HEK293 (cell line): Measurements from ENCODE around the gene MYH11.

Experiments
- CTCF ChIA-PET: fragments of 350-600 bp; formaldehyde crosslinking; extraction: SDS; loops from one replicate; lab custom pipeline; 2021; ENCODE audit warnings: antibody characterized with exemption; lab: Yijun Ruan, JAX
- POLR2A ChIA-PET: fragments of 300-600 bp; formaldehyde crosslinking; extraction: SDS; loops from one replicate; lab custom pipeline; 2020; ENCODE audit warnings: antibody characterized with exemption, inconsistent platforms; lab: Yijun Ruan, JAX
- H3K27ac ChIP-seq: fragments of 200-500 bp; sonication (Bioruptor generic); 2 replicates; pipeline ENCODE4 v1.5.1; 2014; ENCODE audit warnings: low read depth, low read length, control low read depth, inconsistent platforms; ENCODE audit errors: extremely low read depth
- H3K36me3 ChIP-seq, 2 experiments: fragments of 200-500 bp in 1 of 2; sonication (Bioruptor generic) in 1 of 2; 1 replicate in 1 of 2; 2 replicates in 1 of 2; pipeline ENCODE4 v1.5.1; 2014 to 2017; ENCODE audit warnings: inconsistent platforms in 2 of 2, low read length in 2 of 2; ENCODE audit not compliant: control insufficient read depth in 2 of 2, insufficient read depth in 1 of 2
- H3K4me1 ChIP-seq: fragments of 200-500 bp; sonication (Bioruptor generic); 2 replicates; pipeline ENCODE4 v1.5.1; 2014; ENCODE audit warnings: mild to moderate bottlenecking, low read length, inconsistent platforms; ENCODE audit not compliant: control insufficient read depth, insufficient read depth
- H3K4me3 ChIP-seq: 2 replicates; pipeline ENCODE4 v1.5.1; 2011; ENCODE audit warnings: low read depth, mild to moderate bottlenecking, control low read depth, low read length, moderate library complexity
- H3K9me3 ChIP-seq: fragments of 200-500 bp; sonication (Bioruptor generic); 2 replicates; pipeline ENCODE4 v1.5.1; 2014; ENCODE audit warnings: low read depth, low read length, inconsistent platforms; ENCODE audit not compliant: control insufficient read depth, insufficient read depth
- CTCF ChIP-seq: fragments of 450-650 bp; formaldehyde crosslinking; IDR thresholded peaks from 2 replicates; pipeline ENCODE4 v1.5.1; 2016; ENCODE audit warnings: missing biosample characterization, missing genetic modification characterization
- FEZF1 ChIP-seq: fragments of 450-650 bp; formaldehyde crosslinking; IDR thresholded peaks from 2 replicates; pipeline ENCODE4 v1.5.1; 2016; ENCODE audit warnings: missing biosample characterization, missing genetic modification characterization
- GFI1B ChIP-seq: fragments of 450-650 bp; formaldehyde crosslinking; IDR thresholded peaks from 2 replicates; pipeline ENCODE4 v1.5.1; 2016; ENCODE audit warnings: missing biosample characterization, missing genetic modification characterization
- KLF7 ChIP-seq: fragments of 450-650 bp; formaldehyde crosslinking; IDR thresholded peaks from 2 replicates; pipeline ENCODE4 v1.5.1; 2016; ENCODE audit warnings: missing biosample characterization, missing genetic modification characterization, borderline replicate concordance
- MZF1 ChIP-seq: fragments of 450-650 bp; formaldehyde crosslinking; IDR thresholded peaks from 2 replicates; pipeline ENCODE4 v1.5.1; 2017; ENCODE audit warnings: missing biosample characterization, missing genetic modification characterization, borderline replicate concordance
- SCRT2 ChIP-seq: fragments of 450-650 bp; formaldehyde crosslinking; IDR thresholded peaks from 2 replicates; pipeline ENCODE4 v1.5.1; 2016; ENCODE audit warnings: missing biosample characterization, missing genetic modification characterization
- WT1 ChIP-seq: fragments of 450-650 bp; formaldehyde crosslinking; IDR thresholded peaks from 2 replicates; pipeline ENCODE4 v1.5.1; 2016; ENCODE audit warnings: missing biosample characterization, missing genetic modification characterization
- ZBTB10 ChIP-seq: fragments of 450-650 bp; formaldehyde crosslinking; IDR thresholded peaks from 2 replicates; pipeline ENCODE4 v1.5.1; 2016; ENCODE audit warnings: missing biosample characterization, missing genetic modification characterization
- ZFP41 ChIP-seq: fragments of 450-650 bp; formaldehyde crosslinking; IDR thresholded peaks from 2 replicates; pipeline ENCODE4 v1.5.1; 2016; ENCODE audit warnings: missing biosample characterization, missing genetic modification characterization, borderline replicate concordance
- ZIC2 ChIP-seq: fragments of 450-650 bp; formaldehyde crosslinking; IDR thresholded peaks from 2 replicates; pipeline ENCODE4 v1.5.1; 2016; ENCODE audit warnings: missing biosample characterization, missing genetic modification characterization
- ZNF138 ChIP-seq: fragments of 450-650 bp; formaldehyde crosslinking; IDR thresholded peaks from 2 replicates; pipeline ENCODE4 v1.5.1; 2016; ENCODE audit warnings: missing biosample characterization, missing genetic modification characterization, borderline replicate concordance
- ZNF223 ChIP-seq: fragments of 450-650 bp; formaldehyde crosslinking; IDR thresholded peaks from 2 replicates; pipeline ENCODE4 v1.5.1; 2016; ENCODE audit warnings: missing biosample characterization, missing genetic modification characterization
- ZNF280D ChIP-seq: fragments of 450-650 bp; formaldehyde crosslinking; IDR thresholded peaks from 2 replicates; pipeline ENCODE4 v1.5.1; 2016; ENCODE audit warnings: missing biosample characterization, missing genetic modification characterization
- ZNF302 ChIP-seq: fragments of 450-650 bp; formaldehyde crosslinking; IDR thresholded peaks from 2 replicates; pipeline ENCODE4 v1.5.1; 2016; ENCODE audit warnings: missing biosample characterization, missing genetic modification characterization, low read depth
- ZNF423 ChIP-seq: fragments of 450-650 bp; formaldehyde crosslinking; IDR thresholded peaks from 2 replicates; pipeline ENCODE4 v1.5.1; 2016; ENCODE audit warnings: missing biosample characterization, missing genetic modification characterization
- ZNF585B ChIP-seq: fragments of 450-650 bp; formaldehyde crosslinking; IDR thresholded peaks from 2 replicates; pipeline ENCODE4 v1.5.1; 2016; ENCODE audit warnings: missing biosample characterization, missing genetic modification characterization
- ZNF624 ChIP-seq: fragments of 450-650 bp; formaldehyde crosslinking; IDR thresholded peaks from 2 replicates; pipeline ENCODE4 v1.5.1; 2017; ENCODE audit warnings: missing biosample characterization, missing genetic modification characterization
- ZNF658 ChIP-seq: fragments of 450-650 bp; formaldehyde crosslinking; IDR thresholded peaks from 2 replicates; pipeline ENCODE4; 2016; ENCODE audit warnings: missing biosample characterization, missing genetic modification characterization
- ZNF701 ChIP-seq: fragments of 450-650 bp; formaldehyde crosslinking; IDR thresholded peaks from 2 replicates; pipeline ENCODE4 v1.5.1; 2016; ENCODE audit warnings: missing biosample characterization, missing genetic modification characterization
- ZNF707 ChIP-seq: fragments of 450-650 bp; formaldehyde crosslinking; IDR thresholded peaks from 2 replicates; pipeline ENCODE4 v1.5.1; 2016; ENCODE audit warnings: missing biosample characterization, missing genetic modification characterization
- ZNF747 ChIP-seq: fragments of 450-650 bp; formaldehyde crosslinking; IDR thresholded peaks from 2 replicates; pipeline ENCODE4 v1.5.1; 2016; ENCODE audit warnings: missing biosample characterization, missing genetic modification characterization
- ZNF768 ChIP-seq: fragments of 450-650 bp; formaldehyde crosslinking; IDR thresholded peaks from 2 replicates; pipeline ENCODE4 v1.5.1; 2018; ENCODE audit warnings: missing biosample characterization, mild to moderate bottlenecking, missing genetic modification characterization
- TF ChIP-seq, protein P1 (sequence below): fragments of 450-650 bp; formaldehyde crosslinking; IDR thresholded peaks from 2 replicates; pipeline ENCODE4 v1.5.1; 2016; ENCODE audit warnings: missing biosample characterization, missing genetic modification characterization
- TF ChIP-seq, protein P2 (sequence below): fragments of 450-650 bp; formaldehyde crosslinking; IDR thresholded peaks from 2 replicates; pipeline ENCODE4 v1.5.1; 2016; ENCODE audit warnings: missing biosample characterization, missing genetic modification characterization

Gene MYH11

GRCh38 chr16:15779664-15780351 is 77.0 kb downstream of the MYH11 start:
- TF ChIP-seq, protein P1, sequence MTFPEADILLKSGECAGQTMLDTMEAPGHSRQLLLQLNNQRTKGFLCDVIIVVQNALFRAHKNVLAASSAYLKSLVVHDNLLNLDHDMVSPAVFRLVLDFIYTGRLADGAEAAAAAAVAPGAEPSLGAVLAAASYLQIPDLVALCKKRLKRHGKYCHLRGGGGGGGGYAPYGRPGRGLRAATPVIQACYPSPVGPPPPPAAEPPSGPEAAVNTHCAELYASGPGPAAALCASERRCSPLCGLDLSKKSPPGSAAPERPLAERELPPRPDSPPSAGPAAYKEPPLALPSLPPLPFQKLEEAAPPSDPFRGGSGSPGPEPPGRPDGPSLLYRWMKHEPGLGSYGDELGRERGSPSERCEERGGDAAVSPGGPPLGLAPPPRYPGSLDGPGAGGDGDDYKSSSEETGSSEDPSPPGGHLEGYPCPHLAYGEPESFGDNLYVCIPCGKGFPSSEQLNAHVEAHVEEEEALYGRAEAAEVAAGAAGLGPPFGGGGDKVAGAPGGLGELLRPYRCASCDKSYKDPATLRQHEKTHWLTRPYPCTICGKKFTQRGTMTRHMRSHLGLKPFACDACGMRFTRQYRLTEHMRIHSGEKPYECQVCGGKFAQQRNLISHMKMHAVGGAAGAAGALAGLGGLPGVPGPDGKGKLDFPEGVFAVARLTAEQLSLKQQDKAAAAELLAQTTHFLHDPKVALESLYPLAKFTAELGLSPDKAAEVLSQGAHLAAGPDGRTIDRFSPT (tag by site-specific recombination): no peak
- TF ChIP-seq ZNF223 (tag by site-specific recombination) (no peak), SCRT2 (tag by site-specific recombination) (peak; percentile 53), ZIC2 (tag by site-specific recombination) (no peak), ZNF138 (tag by site-specific recombination) (no peak), ZNF701 (no peak), ZNF707 (tag by site-specific recombination) (no peak), ZBTB10 (no peak)
- TF ChIP-seq, all 188 proteins: peak for 1
- Histone ChIP-seq H3K4me1 (no peaks in the 10 kb centered on the region), H3K4me3 (no peak overlapping the region), H3K9me3 (no peaks in the 10 kb centered on the region), H3K36me3 (no peaks in the 10 kb centered on the region), H3K27ac (no peak overlapping the region)
- CTCF ChIA-PET: interaction anchor here (4.3 kb wide), 1 partner anchor 43 kb away, joined by 59 read pairs; no protein-coding TSS in a partner anchor
- POLR2A ChIA-PET: no interaction called here

GRCh38 chr16:15778999-15779614 is 77.7 kb downstream of the MYH11 start:
- Histone ChIP-seq H3K4me3 (no peak overlapping the region), H3K27ac (no peak overlapping the region), H3K36me3 (no peaks in the 10 kb centered on the region), H3K4me1 (no peaks in the 10 kb centered on the region), H3K9me3 (no peaks in the 10 kb centered on the region)
- ChIA-PET CTCF (interaction anchor here (1.1 to 4.3 kb wide), 3 partner anchors 44 to 96 kb away, joined by 3 to 59 read pairs (median 11); no protein-coding TSS in a partner anchor), POLR2A (no interaction called here)
- TF ChIP-seq ZNF423 (tag by site-specific recombination) (no peak), FEZF1 (tag by site-specific recombination) (no peak), GFI1B (tag by site-specific recombination) (no peak), ZNF585B (tag by site-specific recombination) (no peak), ZNF707 (tag by site-specific recombination) (no peak), ZNF302 (tag by site-specific recombination) (no peak), ZNF280D (no peak), ZNF768 (no peak), CTCF (tag by site-specific recombination) (no peak), MZF1 (tag by site-specific recombination) (no peak), KLF7 (no peak), ZFP41 (tag by site-specific recombination) (no peak), ZNF658 (tag by site-specific recombination) (no peak), WT1 (no peak), ZNF624 (tag by site-specific recombination) (no peak), ZNF747 (no peak)
- TF ChIP-seq, protein P2, sequence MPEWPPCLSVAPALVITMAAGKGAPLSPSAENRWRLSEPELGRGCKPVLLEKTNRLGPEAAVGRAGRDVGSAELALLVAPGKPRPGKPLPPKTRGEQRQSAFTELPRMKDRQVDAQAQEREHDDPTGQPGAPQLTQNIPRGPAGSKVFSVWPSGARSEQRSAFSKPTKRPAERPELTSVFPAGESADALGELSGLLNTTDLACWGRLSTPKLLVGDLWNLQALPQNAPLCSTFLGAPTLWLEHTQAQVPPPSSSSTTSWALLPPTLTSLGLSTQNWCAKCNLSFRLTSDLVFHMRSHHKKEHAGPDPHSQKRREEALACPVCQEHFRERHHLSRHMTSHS: no peak
